K562 (cell line): ENCODE results near the gene EPHB2. TPM values are rescaled to one million over a fixed set of nuclear protein-coding genes. Genes with fewer than 3 reads are reported as not detected.

ENCODE experiments used
- ATAC-seq: fragments of 200-7000 bp; cut with Tn5 transposase; 3 replicates; pipeline ENCODE4 v1.9.1; 2020; ENCODE audit warnings: moderate library complexity
- BruUV-seq: library from RNA; stranded (reverse); fragments of 400-500 nt; replicated peaks from 2 replicates; lab custom pipeline; 2021; lab: Mats Ljungman, UMichigan
- CTCF ChIA-PET: fragments of 300-600 bp; formaldehyde crosslinking; extraction: SDS; loops from one replicate; lab custom pipeline; 2021; ENCODE audit warnings: low intra/inter-chr PET ratio; lab: Yijun Ruan, JAX
- POLR2A ChIA-PET: fragments of 300-600, 350-650 bp; sonication (Branson Sonifier 250); formaldehyde crosslinking; extraction: SDS; loops from one replicate; lab custom pipeline; 2021; ENCODE audit warnings: antibody characterized with exemption, inconsistent platforms; lab: Yijun Ruan, JAX
- DNase-seq, 4 experiments: peaks; one replicate each; pipeline versions ENCODE4 v3.0.0 to v3.0.0-alpha.2; 2011 to 2018; ENCODE audit warnings: low spot score in 3 of 4, mixed read lengths in 3 of 4; ENCODE audit errors: extremely low read depth in 1 of 4
- FAIRE-seq: peaks from 2 replicates; lab custom pipeline; 2011; peaks lifted over from hg19 to GRCh38; lab: Jason Lieb, UNC
- H2AFZ ChIP-seq: 2 replicates; pipeline ENCODE4 v1.6.0; 2011; ENCODE audit warnings: low read depth, low read length, control low read depth, inconsistent platforms
- H3K27ac ChIP-seq: fragments of 200-600 bp; 3 replicates; pipeline ENCODE4 v1.8.0; 2011; ENCODE audit warnings: low read depth, mild to moderate bottlenecking, control low read depth, inconsistent platforms, low read length, moderate library complexity, mixed read lengths; ENCODE audit errors: extremely low read depth
- H3K27me3 ChIP-seq, 2 experiments: fragments of 300-600 bp in 1 of 2; 2 replicates in 1 of 2; 3 replicates in 1 of 2; pipeline versions ENCODE4 v1.6.0 to v1.8.0; 2011; ENCODE audit warnings: inconsistent platforms in 2 of 2, low read length in 2 of 2, mild to moderate bottlenecking in 1 of 2, mixed read lengths in 1 of 2, moderate library complexity in 1 of 2; ENCODE audit not compliant: control insufficient read depth in 2 of 2, insufficient read depth in 2 of 2
- H3K36me3 ChIP-seq: fragments of 300-600 bp; 3 replicates; pipeline ENCODE4 v1.8.0; 2011; ENCODE audit warnings: mild to moderate bottlenecking, low read length, inconsistent platforms; ENCODE audit not compliant: control insufficient read depth, insufficient read depth
- H3K4me1 ChIP-seq, 2 experiments: fragments of 200-600 bp in 1 of 2; replicated peaks in 1 of 2; 2 replicates in 1 of 2; 3 replicates in 1 of 2; pipeline versions ENCODE4 v1.5.1 to v1.8.0; 2011; ENCODE audit warnings: inconsistent platforms in 2 of 2, low read length in 2 of 2, mild to moderate bottlenecking in 1 of 2, mixed read lengths in 1 of 2, moderate library complexity in 1 of 2; ENCODE audit not compliant: control insufficient read depth in 2 of 2, insufficient read depth in 2 of 2
- H3K4me2 ChIP-seq: 2 replicates; pipeline ENCODE4 v1.6.1; 2011; ENCODE audit warnings: low read length, control low read depth, inconsistent platforms, mixed read lengths; ENCODE audit not compliant: insufficient read depth
- H3K4me3 ChIP-seq: fragments of 200-600 bp; sonication (generic), shearing (Covaris generic); 2 replicates; pipeline ENCODE4 v1.5.1; 2016; ENCODE audit warnings: control low read depth, inconsistent platforms
- H3K79me2 ChIP-seq: fragments of 200-600 bp; 3 replicates; pipeline ENCODE4 v1.8.0; 2011; ENCODE audit warnings: low read length, inconsistent platforms; ENCODE audit not compliant: control insufficient read depth, insufficient read depth
- H3K9ac ChIP-seq, 2 experiments: 2 replicates each; pipeline versions ENCODE4 v1.6.0 to v1.6.1; 2011; ENCODE audit warnings: low read depth in 2 of 2, low read length in 2 of 2, control low read depth in 1 of 2, inconsistent platforms in 1 of 2, mild to moderate bottlenecking in 1 of 2, mixed read lengths in 1 of 2; ENCODE audit not compliant: insufficient read depth in 1 of 2
- H3K9me1 ChIP-seq: one replicate; pipeline ENCODE4 v1.6.0; 2011; ENCODE audit warnings: inconsistent platforms, mild to moderate bottlenecking, low read length, moderate library complexity; ENCODE audit not compliant: control insufficient read depth, insufficient read depth
- H3K9me3 ChIP-seq: replicated peaks from 2 replicates; pipeline ENCODE4 v1.5.1; 2011; ENCODE audit warnings: low read depth, low read length, inconsistent platforms; ENCODE audit not compliant: control insufficient read depth, insufficient read depth
- H4K20me1 ChIP-seq: replicated peaks from 2 replicates; pipeline ENCODE4 v1.6.1; 2011; ENCODE audit warnings: low read length, inconsistent platforms, mixed read lengths; ENCODE audit not compliant: control insufficient read depth, insufficient read depth
- FOXJ3 ChIP-seq: sonication (generic); formaldehyde crosslinking; IDR thresholded peaks from 2 replicates; pipeline ENCODE4 v1.4.0; 2020; ENCODE audit warnings: mild to moderate bottlenecking, missing genetic modification reagents
- KLF16 ChIP-seq: IDR thresholded peaks from 2 replicates; pipeline ENCODE4 v1.6.1; 2016; ENCODE audit warnings: antibody characterized with exemption
- ZC3H11A ChIP-seq: IDR thresholded peaks from 2 replicates; pipeline ENCODE4 v1.6.1; 2012; ENCODE audit warnings: low read depth, low read length, improper control_type of control experiment
- ZFP36 ChIP-seq: fragments of 150-350 bp; IDR thresholded peaks from 2 replicates; pipeline ENCODE4 v1.6.1; 2018; ENCODE audit warnings: low read length, low read depth; ENCODE audit not compliant: partially characterized antibody
- WGBS: fragments of 100-300 bp; shearing (Covaris generic); methylation state at CpG from one replicate; pipeline ENCODE4 v1.1.6; 2016; ENCODE audit warnings: low coverage, mixed read lengths; ENCODE audit not compliant: insufficient coverage; ENCODE audit errors: missing lambda C conversion rate; 5-methylcytosine and 5-hydroxymethylcytosine counted together
- in situ Hi-C: fragments of 300-500 bp; cut with MboI; formaldehyde crosslinking; loops from 4 replicates; pipeline ENCODE4 v1.15.0; 2018; ENCODE audit warnings: inconsistent platforms, mixed read lengths
- intact Hi-C: fragments of 100-400 bp; cut with micrococcal nuclease; formaldehyde crosslinking; loops from 2 replicates; pipeline ENCODE4 v1.14.2; 2022
- polyA plus RNA-seq, 8 experiments: library from polyadenylated mRNA; depleted of rRNA in 4 of 8; stranded (reverse) in 5 of 8; unstranded in 3 of 8; fragments of >200 nt; fragmentation: Nextera tagmentation in 2 of 8; fragmentation: Illumina TruSeq in 1 of 8; extraction: Ambion mirVana in 2 of 8; extraction: Trizol in 1 of 8; gene quantifications; 2 replicates each; pipeline versions ENCODE4 v1.2.1 to v1.2.3, GENCODE V29; 2011 to 2014; ENCODE audit warnings: inconsistent platforms in 1 of 8, missing spikeins in 1 of 8
- total RNA-seq, 7 experiments: library from RNA; depleted of rRNA in 6 of 7; stranded (reverse); fragments of >200 nt in 6 of 7; fragmentation: Illumina TruSeq in 2 of 7; extraction: Trizol in 2 of 7; gene quantifications; 2 replicates each; pipeline versions ENCODE4 v1.2.1 to v1.2.3, GENCODE V29; 2011 to 2021; ENCODE audit warnings: low replicate concordance in 1 of 7
- TF ChIP-seq, protein P1 (sequence below): fragments of 450-650 bp; formaldehyde crosslinking; IDR thresholded peaks from 2 replicates; pipeline ENCODE4 v1.4.0; 2020; ENCODE audit warnings: mild to moderate bottlenecking, moderate library complexity
- TF ChIP-seq, protein P2 (sequence below), 3 experiments: IDR thresholded peaks in 2 of 3; conservative IDR thresholded peaks in 1 of 3; 2 replicates each; pipeline ENCODE4 v1.5.1; 2011 to 2012; ENCODE audit warnings: low read length in 3 of 3, mild to moderate bottlenecking in 3 of 3, control low read depth in 2 of 3, improper control_type of control experiment in 1 of 3, inconsistent platforms in 1 of 3, low read depth in 1 of 3, mixed read lengths in 1 of 3, moderate library complexity in 1 of 3; ENCODE audit not compliant: insufficient read depth in 2 of 3
- TF ChIP-seq, protein P3 (sequence below): fragments of 450-650 bp; IDR thresholded peaks from 2 replicates; pipeline ENCODE4 v1.6.1; 2017; ENCODE audit warnings: antibody characterized with exemption, mild to moderate bottlenecking

EPHB2 gene
- total and polyA plus RNA-seq, 9 of the 15 experiments (the other 6 are each of a cell fraction or from before 2014, with no cell fraction given), result not detected

DNA sequence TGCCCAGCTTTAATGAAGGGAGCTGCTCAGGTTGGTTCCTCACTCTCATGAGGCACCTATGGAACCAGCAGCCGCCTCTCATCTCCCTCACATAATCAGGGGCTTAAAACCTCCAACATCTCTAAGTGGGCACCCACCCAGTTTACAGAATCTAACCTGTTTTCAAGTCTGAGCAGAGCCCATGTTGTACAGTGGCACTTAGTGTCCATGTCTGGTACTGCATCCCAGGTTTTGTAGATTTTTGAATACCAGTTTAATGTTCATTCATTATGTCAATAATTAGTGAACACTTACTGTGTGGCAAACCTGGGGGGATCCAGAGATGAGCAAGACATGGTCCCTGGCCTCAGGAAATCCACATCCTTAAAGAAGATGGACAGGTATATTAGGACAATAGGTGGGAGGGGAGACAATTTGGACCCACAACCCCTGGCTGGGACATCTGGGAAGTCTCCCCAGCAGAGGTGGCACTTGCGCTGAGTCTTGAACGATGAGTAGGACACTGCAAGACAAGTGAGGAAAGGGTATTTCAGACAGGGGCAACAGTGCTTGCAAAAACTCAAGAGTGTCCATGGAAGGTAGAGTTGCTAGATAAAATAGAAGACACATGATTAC, 178.7 kb downstream of the EPHB2 start:
- Histone ChIP-seq H2AFZ (no peak overlapping the region), H3K4me2 (no peak overlapping the region), H3K79me2 (no peaks in the 10 kb centered on the region), H3K27me3 (peaks cover 10 to 35% of the 10 kb centered on the region in 2 experiments; a peak in 3 of 5 replicates), H4K20me1 (0 out of 2 replicates have a peak, but pooled peaks cover 5% of the 10 kb centered on the region), H3K9me1 (no peaks in the 10 kb centered on the region), H3K9ac (no peak overlapping the region), H3K9me3 (no peaks in the 10 kb centered on the region), H3K27ac (no peak overlapping the region), H3K4me3 (no peak overlapping the region), H3K36me3 (no peaks in the 10 kb centered on the region), H3K4me1 (0 out of 5 replicates have a peak, but pooled peaks cover 0 to 5% of the 10 kb centered on the region in 2 experiments)
- peak; percentile 88 for ATAC-seq
- peak; percentile 93 for FAIRE-seq
- in situ Hi-C loops (no loop called here), intact Hi-C loops (loop anchor here (5.0 kb wide), 1 partner anchor 187 kb away; no protein-coding TSS in a partner anchor)
- no TSS peak for BruUV-seq
- 0% methylated on average over 3 of the region's 3 CpGs for WGBS
- ChIA-PET POLR2A (interaction anchor here (0.6 to 1.3 kb wide), 3 partner anchors 13 to 60 kb away, joined by 3 to 6 read pairs (median 4); no protein-coding TSS in a partner anchor), CTCF (interaction anchor here (0.9 to 1.3 kb wide), 2 partner anchors 185 to 215 kb away, joined by 4 to 5 read pairs; no protein-coding TSS in a partner anchor)
- DNase-seq, result peak; percentile 39 to 57 (median 55)
- TF ChIP-seq, protein P1, sequence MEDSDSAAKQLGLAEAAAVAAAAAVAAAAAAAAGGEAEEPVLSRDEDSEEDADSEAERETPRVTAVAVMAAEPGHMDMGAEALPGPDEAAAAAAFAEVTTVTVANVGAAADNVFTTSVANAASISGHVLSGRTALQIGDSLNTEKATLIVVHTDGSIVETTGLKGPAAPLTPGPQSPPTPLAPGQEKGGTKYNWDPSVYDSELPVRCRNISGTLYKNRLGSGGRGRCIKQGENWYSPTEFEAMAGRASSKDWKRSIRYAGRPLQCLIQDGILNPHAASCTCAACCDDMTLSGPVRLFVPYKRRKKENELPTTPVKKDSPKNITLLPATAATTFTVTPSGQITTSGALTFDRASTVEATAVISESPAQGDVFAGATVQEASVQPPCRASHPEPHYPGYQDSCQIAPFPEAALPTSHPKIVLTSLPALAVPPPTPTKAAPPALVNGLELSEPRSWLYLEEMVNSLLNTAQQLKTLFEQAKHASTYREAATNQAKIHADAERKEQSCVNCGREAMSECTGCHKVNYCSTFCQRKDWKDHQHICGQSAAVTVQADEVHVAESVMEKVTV (CRISPR knock-in tag), result peak; percentile 55; the same call in 1 of the 2 replicates
- TF ChIP-seq FOXJ3 (no peak), ZFP36 (peak; percentile 44), ZC3H11A (no peak), KLF16 (0 out of 2 replicates have a peak, but pooled peaks have one; percentile 19)
- TF ChIP-seq, protein P2, sequence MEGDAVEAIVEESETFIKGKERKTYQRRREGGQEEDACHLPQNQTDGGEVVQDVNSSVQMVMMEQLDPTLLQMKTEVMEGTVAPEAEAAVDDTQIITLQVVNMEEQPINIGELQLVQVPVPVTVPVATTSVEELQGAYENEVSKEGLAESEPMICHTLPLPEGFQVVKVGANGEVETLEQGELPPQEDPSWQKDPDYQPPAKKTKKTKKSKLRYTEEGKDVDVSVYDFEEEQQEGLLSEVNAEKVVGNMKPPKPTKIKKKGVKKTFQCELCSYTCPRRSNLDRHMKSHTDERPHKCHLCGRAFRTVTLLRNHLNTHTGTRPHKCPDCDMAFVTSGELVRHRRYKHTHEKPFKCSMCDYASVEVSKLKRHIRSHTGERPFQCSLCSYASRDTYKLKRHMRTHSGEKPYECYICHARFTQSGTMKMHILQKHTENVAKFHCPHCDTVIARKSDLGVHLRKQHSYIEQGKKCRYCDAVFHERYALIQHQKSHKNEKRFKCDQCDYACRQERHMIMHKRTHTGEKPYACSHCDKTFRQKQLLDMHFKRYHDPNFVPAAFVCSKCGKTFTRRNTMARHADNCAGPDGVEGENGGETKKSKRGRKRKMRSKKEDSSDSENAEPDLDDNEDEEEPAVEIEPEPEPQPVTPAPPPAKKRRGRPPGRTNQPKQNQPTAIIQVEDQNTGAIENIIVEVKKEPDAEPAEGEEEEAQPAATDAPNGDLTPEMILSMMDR (IDR thresholded peaks at IDR 0.05 in 2 of 3, conservative IDR thresholded peaks at IDR 0.05 in 1 of 3; ENCODE audit: insufficient read depth in 2 of 3, low read depth in 1 of 3, low read length in 3 of 3), result peak; percentile 62 to 82 (median 79)
- TF ChIP-seq, protein P3, sequence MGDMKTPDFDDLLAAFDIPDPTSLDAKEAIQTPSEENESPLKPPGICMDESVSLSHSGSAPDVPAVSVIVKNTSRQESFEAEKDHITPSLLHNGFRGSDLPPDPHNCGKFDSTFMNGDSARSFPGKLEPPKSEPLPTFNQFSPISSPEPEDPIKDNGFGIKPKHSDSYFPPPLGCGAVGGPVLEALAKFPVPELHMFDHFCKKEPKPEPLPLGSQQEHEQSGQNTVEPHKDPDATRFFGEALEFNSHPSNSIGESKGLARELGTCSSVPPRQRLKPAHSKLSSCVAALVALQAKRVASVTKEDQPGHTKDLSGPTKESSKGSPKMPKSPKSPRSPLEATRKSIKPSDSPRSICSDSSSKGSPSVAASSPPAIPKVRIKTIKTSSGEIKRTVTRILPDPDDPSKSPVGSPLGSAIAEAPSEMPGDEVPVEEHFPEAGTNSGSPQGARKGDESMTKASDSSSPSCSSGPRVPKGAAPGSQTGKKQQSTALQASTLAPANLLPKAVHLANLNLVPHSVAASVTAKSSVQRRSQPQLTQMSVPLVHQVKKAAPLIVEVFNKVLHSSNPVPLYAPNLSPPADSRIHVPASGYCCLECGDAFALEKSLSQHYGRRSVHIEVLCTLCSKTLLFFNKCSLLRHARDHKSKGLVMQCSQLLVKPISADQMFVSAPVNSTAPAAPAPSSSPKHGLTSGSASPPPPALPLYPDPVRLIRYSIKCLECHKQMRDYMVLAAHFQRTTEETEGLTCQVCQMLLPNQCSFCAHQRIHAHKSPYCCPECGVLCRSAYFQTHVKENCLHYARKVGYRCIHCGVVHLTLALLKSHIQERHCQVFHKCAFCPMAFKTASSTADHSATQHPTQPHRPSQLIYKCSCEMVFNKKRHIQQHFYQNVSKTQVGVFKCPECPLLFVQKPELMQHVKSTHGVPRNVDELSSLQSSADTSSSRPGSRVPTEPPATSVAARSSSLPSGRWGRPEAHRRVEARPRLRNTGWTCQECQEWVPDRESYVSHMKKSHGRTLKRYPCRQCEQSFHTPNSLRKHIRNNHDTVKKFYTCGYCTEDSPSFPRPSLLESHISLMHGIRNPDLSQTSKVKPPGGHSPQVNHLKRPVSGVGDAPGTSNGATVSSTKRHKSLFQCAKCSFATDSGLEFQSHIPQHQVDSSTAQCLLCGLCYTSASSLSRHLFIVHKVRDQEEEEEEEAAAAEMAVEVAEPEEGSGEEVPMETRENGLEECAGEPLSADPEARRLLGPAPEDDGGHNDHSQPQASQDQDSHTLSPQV, result no peak
